Esophagus (tissue), 2 donors: ENCODE data around the gene HEATR3. TPM values are rescaled to one million over a fixed set of nuclear protein-coding genes. Genes with fewer than 3 reads are reported as not detected.

ENCODE experiments used
- H3K27ac ChIP-seq, 2 donors: one replicate each; pipeline ENCODE4 v1.5.1; 2013; ENCODE audit warnings: low read depth in 2 of 2, mild to moderate bottlenecking in 2 of 2, inconsistent platforms in 1 of 2, low read length in 1 of 2, moderate library complexity in 1 of 2
- H3K27me3 ChIP-seq, 2 donors: one replicate each; pipeline ENCODE4 v1.6.1; 2013; ENCODE audit warnings: low read length in 2 of 2, control low read depth in 1 of 2, mild to moderate bottlenecking in 1 of 2; ENCODE audit not compliant: insufficient read depth in 2 of 2, control insufficient read depth in 1 of 2
- H3K36me3 ChIP-seq, 2 donors: one replicate each; pipeline ENCODE4 v1.6.1; 2013; ENCODE audit warnings: low read length in 1 of 2; ENCODE audit not compliant: control insufficient read depth in 2 of 2, insufficient read depth in 2 of 2
- H3K4me1 ChIP-seq, 2 donors: one replicate each; pipeline ENCODE4 v1.6.1; 2013; ENCODE audit warnings: low read length in 1 of 2; ENCODE audit not compliant: control insufficient read depth in 2 of 2, insufficient read depth in 2 of 2
- H3K4me3 ChIP-seq, 2 donors: one replicate each; pipeline ENCODE4 v1.5.1; 2013; ENCODE audit warnings: low read length in 2 of 2, mild to moderate bottlenecking in 2 of 2, low read depth in 1 of 2, moderate library complexity in 1 of 2
- H3K9me3 ChIP-seq, 2 donors: one replicate each; pipeline ENCODE4 v1.6.1; 2013; ENCODE audit warnings: mild to moderate bottlenecking in 2 of 2, low read depth in 1 of 2, low read length in 1 of 2, moderate library complexity in 1 of 2; ENCODE audit not compliant: control insufficient read depth in 2 of 2, insufficient read depth in 1 of 2
- WGBS, 2 donors: extraction: QIAGEN DNeasy Blood & Tissue Kit; methylation state at CpG; one replicate each; pipeline ENCODE4 v1.1.7; 2013; 5-methylcytosine and 5-hydroxymethylcytosine counted together
- polyA plus RNA-seq, 2 donors: library from polyadenylated mRNA; stranded (reverse); fragments of 200-250 nt; gene quantifications; one replicate each; pipeline ENCODE4 v1.2.3, GENCODE V29; 2013
- donor health status: healthy with polysubstance abuse.
- donor health status: Bipolar disorder and iron deficiency.

Gene HEATR3, protein sequence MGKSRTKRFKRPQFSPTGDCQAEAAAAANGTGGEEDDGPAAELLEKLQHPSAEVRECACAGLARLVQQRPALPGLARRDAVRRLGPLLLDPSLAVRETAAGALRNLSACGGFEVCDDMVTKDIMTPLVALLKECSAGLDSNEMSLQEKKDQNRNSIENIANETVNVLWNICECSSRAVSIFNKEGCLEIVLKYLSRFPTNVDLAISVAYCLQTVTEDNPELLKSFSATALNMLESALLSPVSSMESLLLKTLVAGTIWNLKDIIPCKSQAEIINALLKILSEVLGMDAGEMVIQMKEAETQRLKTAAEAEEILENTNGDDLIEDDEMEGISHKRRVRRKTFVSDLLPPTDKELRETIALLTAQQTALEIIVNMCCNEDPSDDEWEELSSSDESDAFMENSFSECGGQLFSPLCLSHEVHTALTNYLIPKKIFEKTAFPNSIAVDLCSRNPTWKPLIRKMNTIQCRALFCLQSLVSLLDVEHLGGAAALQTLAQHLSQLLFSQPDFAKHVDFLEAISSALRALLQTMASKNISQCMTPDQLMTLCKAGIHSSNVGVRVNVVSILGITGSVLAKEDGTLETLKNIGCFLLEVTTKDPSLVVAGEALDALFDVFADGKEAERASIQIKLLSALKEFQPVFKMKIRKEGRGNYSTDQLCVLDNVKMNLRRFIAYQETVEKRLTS
- 1 to 10 TPM; 3.9 to 6.3 TPM for polyA plus RNA-seq

DNA sequence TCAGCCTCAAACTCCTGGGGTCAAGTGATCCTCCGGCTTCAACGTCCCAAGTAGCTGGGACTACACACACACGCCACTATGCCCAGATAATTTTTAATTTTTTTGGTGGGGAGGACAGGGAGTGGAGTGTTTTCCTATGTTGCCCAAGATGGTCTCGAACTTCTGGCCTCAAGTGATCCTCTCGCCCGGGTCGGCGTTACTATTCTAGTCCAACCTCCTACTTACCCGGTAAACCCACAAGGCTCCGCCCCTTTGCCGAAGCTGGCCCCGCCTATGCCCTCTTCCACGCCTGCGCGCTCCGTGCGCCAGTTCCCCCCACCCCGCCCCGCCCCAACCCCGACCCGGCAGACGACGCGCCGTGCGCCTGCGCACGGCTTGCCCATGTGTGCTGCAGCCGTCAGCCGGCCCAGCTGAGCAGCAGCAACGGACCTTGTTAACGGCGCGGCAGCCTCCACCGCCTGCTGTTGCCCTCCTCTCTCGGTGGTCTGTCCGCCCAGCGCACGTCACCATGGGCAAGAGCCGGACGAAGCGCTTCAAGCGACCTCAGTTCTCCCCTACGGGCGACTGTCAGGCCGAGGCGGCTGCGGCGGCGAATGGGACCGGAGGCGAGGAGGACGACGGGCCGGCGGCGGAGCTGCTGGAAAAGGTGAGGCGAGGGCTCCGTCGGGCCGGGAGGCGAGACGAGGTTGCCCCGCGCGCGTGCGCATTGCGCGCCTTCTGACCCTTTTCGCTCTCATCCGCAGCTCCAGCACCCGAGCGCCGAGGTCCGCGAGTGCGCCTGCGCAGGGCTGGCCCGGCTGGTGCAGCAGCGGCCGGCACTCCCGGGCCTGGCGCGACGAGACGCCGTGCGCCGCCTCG, at the start of gene HEATR3:
Gene HEATR3 (plus strand): TSS at position 347 of the 858 bp plus-strand sequence. CDS start 162 bp downstream, at position 509.
- no peaks in the 10 kb centered on the region for H3K9me3 ChIP-seq
- H3K4me3 ChIP-seq, result peak within 1 kb of the TSS; percentile 82 to 94
- H3K4me1 ChIP-seq, result peaks cover 0 to 5% of the 10 kb centered on the region in 2 donors
- no peaks in the 10 kb centered on the region for H3K27me3 ChIP-seq
- peaks cover 0 to 3% of the 10 kb centered on the region in 2 donors for H3K36me3 ChIP-seq
- WGBS, 2 donors, result 3% methylated on average over 80 to 91 of the region's 91 CpGs
- H3K27ac ChIP-seq, result peak within 1 kb of the TSS; percentile 95 to 98

DNA sequence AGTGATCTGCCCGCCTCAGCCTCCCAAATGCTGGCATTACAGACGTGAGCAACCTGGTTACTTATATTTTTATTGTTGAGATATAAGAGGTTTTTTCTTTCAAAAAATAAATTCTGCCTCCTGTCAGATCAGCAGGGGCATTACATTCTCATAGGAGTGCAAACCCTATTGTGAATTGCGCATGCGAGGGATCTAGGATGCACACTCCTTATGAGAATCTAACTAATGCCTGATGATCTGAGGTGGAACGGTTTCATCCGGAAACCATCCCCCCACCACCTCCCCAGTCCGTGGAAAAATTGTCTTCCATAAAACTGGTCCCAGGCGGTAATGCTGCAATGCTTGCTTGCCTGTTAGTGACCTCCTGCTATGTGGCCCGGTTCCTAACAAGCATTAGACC, 48.2 kb upstream of the HEATR3 start:
- H3K27me3 ChIP-seq, result no peaks in the 10 kb centered on the region
- no peak overlapping the region for H3K27ac ChIP-seq
- H3K36me3 ChIP-seq, result no peaks in the 10 kb centered on the region
- H3K9me3 ChIP-seq, result no peaks in the 10 kb centered on the region
- no peaks in the 10 kb centered on the region for H3K4me1 ChIP-seq
- H3K4me3 ChIP-seq, result no peak overlapping the region
- 85 to 89% methylated on average over 9 of the region's 9 CpGs for WGBS, 2 donors

DNA sequence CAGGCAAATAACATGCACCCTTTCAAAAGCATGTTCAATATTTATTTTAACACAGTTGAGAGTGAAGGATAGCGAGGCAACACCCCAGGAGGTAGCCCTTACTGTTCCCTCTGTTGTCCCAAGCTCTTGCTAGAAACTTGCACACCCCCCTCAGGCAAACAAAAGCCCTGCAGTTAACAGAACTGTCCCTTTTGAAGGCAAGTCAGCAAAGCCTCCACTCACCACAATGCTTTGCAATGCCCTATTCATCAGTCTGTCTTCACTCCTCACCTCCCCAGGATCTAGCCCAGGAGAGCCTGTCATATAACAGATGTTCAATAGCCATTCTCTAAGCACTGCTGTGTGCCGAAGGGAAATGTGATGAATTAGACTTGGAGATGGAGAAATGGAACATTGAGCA, 44.2 kb upstream of the HEATR3 start:
- 36 to 42% methylated on average over 2 of the region's 2 CpGs for WGBS, 2 donors
- H3K36me3 ChIP-seq, result no peaks in the 10 kb centered on the region
- no peaks in the 10 kb centered on the region for H3K4me1 ChIP-seq

DNA sequence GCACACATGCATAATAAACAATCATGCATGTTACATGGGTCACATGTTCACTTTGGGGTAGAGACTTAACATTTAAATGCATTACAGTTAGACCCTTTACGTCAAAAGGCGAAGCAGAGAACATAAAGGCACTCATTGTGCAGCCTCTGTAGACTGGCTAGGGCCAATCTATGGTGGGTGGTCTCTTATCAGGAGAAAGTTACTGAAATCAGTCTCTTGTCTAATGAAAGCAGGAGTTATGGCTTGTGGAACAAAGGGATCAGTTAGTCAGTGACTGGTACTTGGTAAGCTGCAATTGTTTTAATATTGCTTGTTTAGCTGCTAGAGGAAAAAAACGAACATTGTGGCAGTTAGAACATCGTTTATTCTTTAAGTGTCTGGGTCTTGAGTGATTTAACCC, 42.1 kb upstream of the HEATR3 start:
- H3K27ac ChIP-seq, result no peak overlapping the region
- H3K27me3 ChIP-seq, result no peaks in the 10 kb centered on the region
- no peaks in the 10 kb centered on the region for H3K4me1 ChIP-seq
- H3K9me3 ChIP-seq, result no peaks in the 10 kb centered on the region
- no peaks in the 10 kb centered on the region for H3K36me3 ChIP-seq
- no peak overlapping the region for H3K4me3 ChIP-seq
- 45 to 47% methylated on average over 4 of the region's 4 CpGs for WGBS, 2 donors

More for the DNA sequence above, 44.2 kb upstream of the HEATR3 start:
- Histone ChIP-seq H3K27me3 (no peaks in the 10 kb centered on the region), H3K9me3 (no peaks in the 10 kb centered on the region), H3K27ac (no peak overlapping the region), H3K4me3 (no peak overlapping the region)

DNA sequence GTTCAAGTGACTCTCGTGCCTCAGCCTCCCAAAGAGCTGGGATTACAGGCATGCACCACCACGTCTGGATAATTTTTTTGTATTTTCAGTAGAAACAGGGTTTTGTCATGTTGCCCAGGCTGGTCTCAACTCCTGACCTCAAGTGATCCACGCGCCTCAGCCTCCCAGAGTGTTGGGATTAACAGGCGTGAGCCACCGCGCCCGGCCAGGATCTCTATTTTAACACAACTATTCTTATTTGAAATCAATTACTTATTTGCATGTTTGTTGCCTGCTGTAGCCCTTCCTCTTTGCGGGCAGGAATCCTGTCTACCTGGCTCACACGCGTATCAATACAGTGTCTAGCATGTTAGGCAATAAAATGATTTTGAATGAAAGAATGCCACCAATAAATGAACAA, 41.6 kb upstream of the HEATR3 start:
- H3K4me1 ChIP-seq, result no peaks in the 10 kb centered on the region
- H3K27me3 ChIP-seq, result no peaks in the 10 kb centered on the region
- no peaks in the 10 kb centered on the region for H3K9me3 ChIP-seq
- 82 to 85% methylated on average over 11 of the region's 11 CpGs for WGBS, 2 donors
- H3K27ac ChIP-seq, result no peak overlapping the region
- H3K4me3 ChIP-seq, result no peak overlapping the region
- H3K36me3 ChIP-seq, result no peaks in the 10 kb centered on the region

DNA sequence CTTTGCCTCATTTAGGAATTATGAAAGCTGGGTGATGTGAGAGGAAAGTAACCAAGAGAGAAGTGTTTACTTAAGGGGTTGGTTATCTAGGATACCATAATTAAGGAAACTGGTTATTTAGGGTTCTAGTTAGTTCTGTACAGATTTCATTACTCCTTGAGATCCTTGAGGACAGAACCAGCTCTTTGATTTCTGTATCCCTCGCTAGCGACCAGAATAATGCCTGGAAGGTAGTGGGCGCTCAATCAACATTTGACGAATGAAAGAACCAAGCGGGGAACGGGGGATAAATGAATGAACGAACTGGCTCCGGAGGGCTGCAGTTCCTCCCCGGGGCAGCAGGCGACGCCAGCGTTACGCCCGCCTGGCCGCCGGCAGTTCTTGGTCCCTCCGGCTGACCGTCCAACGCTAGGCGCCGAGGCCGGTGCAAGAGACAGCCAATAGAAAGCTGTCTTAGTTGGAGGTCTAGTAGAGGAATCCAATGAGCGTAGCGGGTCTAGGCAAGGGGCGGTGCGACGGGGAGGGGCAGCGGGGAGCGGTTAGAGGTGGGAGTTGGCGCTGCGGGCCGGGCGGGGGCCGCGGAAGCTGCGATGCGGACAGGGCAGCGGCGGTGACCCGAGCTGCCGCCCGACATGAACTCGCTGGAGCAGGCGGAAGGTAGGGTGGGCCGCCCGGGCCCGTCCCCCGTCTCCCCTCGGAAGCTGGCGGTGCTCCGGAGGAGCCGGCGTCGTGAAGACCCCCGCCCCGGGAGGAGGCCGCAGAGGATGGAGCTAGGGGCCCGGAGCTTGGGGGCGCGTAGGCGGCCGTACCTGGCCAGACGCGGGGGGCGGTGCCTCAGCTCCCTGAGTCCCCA, 40.9 kb upstream of the HEATR3 start, which contains the start of gene CNEP1R1:
Gene CNEP1R1 (plus strand): TSS at position 542 of the 853 bp plus-strand sequence. CDS start 91 bp downstream, at position 633.
- 1% methylated on average over 65 of the region's 65 CpGs for WGBS, 2 donors
- H3K9me3 ChIP-seq, result no peaks in the 10 kb centered on the region
- peaks cover 0 to under 1% of the 10 kb centered on the region in 2 donors for H3K36me3 ChIP-seq
- H3K4me1 ChIP-seq, result no peaks in the 10 kb centered on the region
- peak within 1 kb of the TSS; percentile 92 to 99 for H3K4me3 ChIP-seq
- H3K27ac ChIP-seq, result peak within 1 kb of the TSS; percentile 82 to 88
- no peaks in the 10 kb centered on the region for H3K27me3 ChIP-seq

DNA sequence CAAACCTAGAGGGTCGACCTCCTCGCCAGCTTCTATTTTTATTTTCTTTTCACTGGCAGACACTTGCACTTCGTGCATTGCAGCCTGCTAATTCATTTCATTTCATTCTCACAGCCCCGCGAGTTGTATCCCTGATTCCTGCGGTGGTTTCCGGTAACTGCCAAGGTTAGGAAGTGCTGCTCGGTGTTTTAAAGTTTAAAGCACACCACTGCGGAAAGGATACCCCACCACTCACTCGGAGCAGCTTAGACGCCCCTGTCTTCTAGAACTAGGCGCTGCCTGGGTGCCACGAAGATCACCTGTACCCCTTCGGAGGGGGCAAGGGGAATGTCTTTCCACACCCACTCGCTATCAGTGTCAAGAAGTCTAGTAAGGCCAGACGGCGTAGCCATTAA, 40.2 kb upstream of the HEATR3 start:
- Histone ChIP-seq H3K4me3 (peak overlapping the region; percentile 92 to 99), H3K4me1 (no peaks in the 10 kb centered on the region), H3K9me3 (no peaks in the 10 kb centered on the region), H3K36me3 (peaks cover 0 to 3% of the 10 kb centered on the region in 2 donors), H3K27ac (peak overlapping the region; percentile 82 to 88), H3K27me3 (no peaks in the 10 kb centered on the region)
- WGBS, 2 donors, result 0% methylated on average over 17 of the region's 17 CpGs

DNA sequence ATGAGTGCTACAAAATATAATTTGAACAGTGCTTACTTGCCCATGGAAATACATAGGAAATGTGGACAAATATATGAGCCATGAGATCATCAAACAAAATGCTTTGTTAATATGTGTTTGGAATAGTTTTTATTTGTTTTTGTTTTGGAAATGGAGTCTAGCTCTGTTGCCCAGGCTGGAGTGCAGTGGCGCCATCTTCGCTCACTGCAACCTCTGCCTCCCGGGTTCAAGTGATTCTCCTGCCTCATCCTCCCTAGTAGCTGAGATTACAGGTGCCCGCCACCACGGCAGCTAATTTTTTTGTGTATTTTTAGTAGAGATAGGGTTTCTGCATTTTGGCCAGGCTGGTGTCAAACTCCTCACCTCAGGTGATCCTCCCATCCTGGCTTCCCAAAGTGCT, 37.9 kb upstream of the HEATR3 start:
- H3K36me3 ChIP-seq, result peaks cover 3% of the 10 kb centered on the region in 2 donors
- WGBS, 2 donors, result 95 to 99% methylated on average over 5 of the region's 5 CpGs

More for the DNA sequence above, 37.9 kb upstream of the HEATR3 start:
- Histone ChIP-seq H3K27me3 (no peaks in the 10 kb centered on the region), H3K27ac (no peak overlapping the region), H3K9me3 (no peaks in the 10 kb centered on the region), H3K4me3 (no peak overlapping the region), H3K4me1 (no peaks in the 10 kb centered on the region)
